ENCODE data around the gene CPNE2. TPM values are rescaled to one million over a fixed set of nuclear protein-coding genes. Genes with fewer than 3 reads are reported as not detected.

The CPNE2 gene
- total and polyA plus RNA-seq, 4 donors = 6.8 to 14.6 (median 11.0) TPM

DNA sequence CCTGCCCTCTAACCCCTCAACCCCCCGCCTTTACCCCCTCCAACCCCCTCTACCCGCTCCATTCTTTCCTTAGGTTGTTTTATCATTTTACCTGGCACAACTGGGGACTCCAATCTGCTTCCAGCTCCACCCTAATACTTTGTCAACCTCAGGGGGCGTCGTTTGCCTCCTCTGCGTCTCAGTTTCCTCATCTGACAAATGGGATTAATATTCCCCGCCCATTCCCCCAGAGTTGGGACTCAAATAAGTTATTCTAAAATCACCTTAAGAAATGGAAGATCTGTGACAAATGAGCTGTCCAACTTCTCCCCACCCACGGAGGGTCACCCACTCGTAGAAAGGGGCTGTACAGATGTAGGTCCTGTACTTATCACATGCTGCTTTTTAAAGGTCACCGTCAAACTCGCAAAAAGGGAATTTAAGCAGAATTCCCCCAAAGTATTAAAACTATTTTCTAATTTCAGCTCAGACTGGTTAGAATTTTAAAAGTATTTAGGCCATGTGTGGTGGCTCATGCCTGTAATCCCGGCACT lies 40.6 kb upstream of the CPNE2 start:
- Histone ChIP-seq H3K36me3 (ENCODE audit: control insufficient read depth in 4 of 4, insufficient read depth in 3 of 4, low read depth in 1 of 4, low read length in 3 of 4) (peaks cover 5 to 16% (median 8%) of the 10 kb centered on the region in 4 donors), H3K9me3 (ENCODE audit: control insufficient read depth in 4 of 4, low read length in 3 of 4) (no peaks in the 10 kb centered on the region)
- DNase-seq (ENCODE audit: low spot score) = no peak

More for the DNA sequence above, 40.6 kb upstream of the CPNE2 start:
- 92% methylated on average over 11 of the region's 11 CpGs for WGBS
- Histone ChIP-seq H3K4me1 (ENCODE audit: control insufficient read depth in 4 of 4, insufficient read depth in 4 of 4, low read length in 3 of 4) (no peaks in the 10 kb centered on the region), H3K27me3 (ENCODE audit: control insufficient read depth in 4 of 4, insufficient read depth in 4 of 4, low read length in 3 of 4) (no peaks in the 10 kb centered on the region), H3K27ac (ENCODE audit: low read depth in 1 of 2, low read length in 2 of 2) (no peak overlapping the region), H3K4me3 (ENCODE audit: low read depth in 1 of 3, low read length in 3 of 3) (no peak overlapping the region), H3K9ac (ENCODE audit: low read depth in 1 of 2, low read length in 2 of 2) (no peak overlapping the region)
- TF ChIP-seq SP1 (IDR thresholded peaks at IDR 0.05) (no peak), TAF1 (conservative IDR thresholded peaks at IDR 0.05) (no peak), RXRA (IDR thresholded peaks at IDR 0.05) (no peak), JUND (IDR thresholded peaks at IDR 0.05) (no peak), HNF4G (IDR thresholded peaks at IDR 0.05) (no peak), FOXA1 (IDR thresholded peaks at IDR 0.05) (no peak), GABPA (IDR thresholded peaks at IDR 0.05 in 1 of 2, conservative IDR thresholded peaks at IDR 0.05 in 1 of 2) (no peak), FOXA2 (IDR thresholded peaks at IDR 0.05) (no peak), RAD21 (IDR thresholded peaks at IDR 0.05) (no peak), HNF4A (conservative IDR thresholded peaks at IDR 0.05) (no peak)
- TF ChIP-seq, protein P1, sequence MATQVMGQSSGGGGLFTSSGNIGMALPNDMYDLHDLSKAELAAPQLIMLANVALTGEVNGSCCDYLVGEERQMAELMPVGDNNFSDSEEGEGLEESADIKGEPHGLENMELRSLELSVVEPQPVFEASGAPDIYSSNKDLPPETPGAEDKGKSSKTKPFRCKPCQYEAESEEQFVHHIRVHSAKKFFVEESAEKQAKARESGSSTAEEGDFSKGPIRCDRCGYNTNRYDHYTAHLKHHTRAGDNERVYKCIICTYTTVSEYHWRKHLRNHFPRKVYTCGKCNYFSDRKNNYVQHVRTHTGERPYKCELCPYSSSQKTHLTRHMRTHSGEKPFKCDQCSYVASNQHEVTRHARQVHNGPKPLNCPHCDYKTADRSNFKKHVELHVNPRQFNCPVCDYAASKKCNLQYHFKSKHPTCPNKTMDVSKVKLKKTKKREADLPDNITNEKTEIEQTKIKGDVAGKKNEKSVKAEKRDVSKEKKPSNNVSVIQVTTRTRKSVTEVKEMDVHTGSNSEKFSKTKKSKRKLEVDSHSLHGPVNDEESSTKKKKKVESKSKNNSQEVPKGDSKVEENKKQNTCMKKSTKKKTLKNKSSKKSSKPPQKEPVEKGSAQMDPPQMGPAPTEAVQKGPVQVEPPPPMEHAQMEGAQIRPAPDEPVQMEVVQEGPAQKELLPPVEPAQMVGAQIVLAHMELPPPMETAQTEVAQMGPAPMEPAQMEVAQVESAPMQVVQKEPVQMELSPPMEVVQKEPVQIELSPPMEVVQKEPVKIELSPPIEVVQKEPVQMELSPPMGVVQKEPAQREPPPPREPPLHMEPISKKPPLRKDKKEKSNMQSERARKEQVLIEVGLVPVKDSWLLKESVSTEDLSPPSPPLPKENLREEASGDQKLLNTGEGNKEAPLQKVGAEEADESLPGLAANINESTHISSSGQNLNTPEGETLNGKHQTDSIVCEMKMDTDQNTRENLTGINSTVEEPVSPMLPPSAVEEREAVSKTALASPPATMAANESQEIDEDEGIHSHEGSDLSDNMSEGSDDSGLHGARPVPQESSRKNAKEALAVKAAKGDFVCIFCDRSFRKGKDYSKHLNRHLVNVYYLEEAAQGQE (IDR thresholded peaks at IDR 0.05) = no peak
- TF ChIP-seq, protein P2, sequence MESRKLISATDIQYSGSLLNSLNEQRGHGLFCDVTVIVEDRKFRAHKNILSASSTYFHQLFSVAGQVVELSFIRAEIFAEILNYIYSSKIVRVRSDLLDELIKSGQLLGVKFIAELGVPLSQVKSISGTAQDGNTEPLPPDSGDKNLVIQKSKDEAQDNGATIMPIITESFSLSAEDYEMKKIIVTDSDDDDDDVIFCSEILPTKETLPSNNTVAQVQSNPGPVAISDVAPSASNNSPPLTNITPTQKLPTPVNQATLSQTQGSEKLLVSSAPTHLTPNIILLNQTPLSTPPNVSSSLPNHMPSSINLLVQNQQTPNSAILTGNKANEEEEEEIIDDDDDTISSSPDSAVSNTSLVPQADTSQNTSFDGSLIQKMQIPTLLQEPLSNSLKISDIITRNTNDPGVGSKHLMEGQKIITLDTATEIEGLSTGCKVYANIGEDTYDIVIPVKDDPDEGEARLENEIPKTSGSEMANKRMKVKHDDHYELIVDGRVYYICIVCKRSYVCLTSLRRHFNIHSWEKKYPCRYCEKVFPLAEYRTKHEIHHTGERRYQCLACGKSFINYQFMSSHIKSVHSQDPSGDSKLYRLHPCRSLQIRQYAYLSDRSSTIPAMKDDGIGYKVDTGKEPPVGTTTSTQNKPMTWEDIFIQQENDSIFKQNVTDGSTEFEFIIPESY (IDR thresholded peaks at IDR 0.05) = no peak
- TF ChIP-seq, protein P3, sequence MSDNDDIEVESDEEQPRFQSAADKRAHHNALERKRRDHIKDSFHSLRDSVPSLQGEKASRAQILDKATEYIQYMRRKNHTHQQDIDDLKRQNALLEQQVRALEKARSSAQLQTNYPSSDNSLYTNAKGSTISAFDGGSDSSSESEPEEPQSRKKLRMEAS (IDR thresholded peaks at IDR 0.05) = no peak
- TF ChIP-seq, protein P4, sequence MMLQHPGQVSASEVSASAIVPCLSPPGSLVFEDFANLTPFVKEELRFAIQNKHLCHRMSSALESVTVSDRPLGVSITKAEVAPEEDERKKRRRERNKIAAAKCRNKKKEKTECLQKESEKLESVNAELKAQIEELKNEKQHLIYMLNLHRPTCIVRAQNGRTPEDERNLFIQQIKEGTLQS (IDR thresholded peaks at IDR 0.05) = no peak
- TF ChIP-seq, protein P5, sequence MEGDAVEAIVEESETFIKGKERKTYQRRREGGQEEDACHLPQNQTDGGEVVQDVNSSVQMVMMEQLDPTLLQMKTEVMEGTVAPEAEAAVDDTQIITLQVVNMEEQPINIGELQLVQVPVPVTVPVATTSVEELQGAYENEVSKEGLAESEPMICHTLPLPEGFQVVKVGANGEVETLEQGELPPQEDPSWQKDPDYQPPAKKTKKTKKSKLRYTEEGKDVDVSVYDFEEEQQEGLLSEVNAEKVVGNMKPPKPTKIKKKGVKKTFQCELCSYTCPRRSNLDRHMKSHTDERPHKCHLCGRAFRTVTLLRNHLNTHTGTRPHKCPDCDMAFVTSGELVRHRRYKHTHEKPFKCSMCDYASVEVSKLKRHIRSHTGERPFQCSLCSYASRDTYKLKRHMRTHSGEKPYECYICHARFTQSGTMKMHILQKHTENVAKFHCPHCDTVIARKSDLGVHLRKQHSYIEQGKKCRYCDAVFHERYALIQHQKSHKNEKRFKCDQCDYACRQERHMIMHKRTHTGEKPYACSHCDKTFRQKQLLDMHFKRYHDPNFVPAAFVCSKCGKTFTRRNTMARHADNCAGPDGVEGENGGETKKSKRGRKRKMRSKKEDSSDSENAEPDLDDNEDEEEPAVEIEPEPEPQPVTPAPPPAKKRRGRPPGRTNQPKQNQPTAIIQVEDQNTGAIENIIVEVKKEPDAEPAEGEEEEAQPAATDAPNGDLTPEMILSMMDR (IDR thresholded peaks at IDR 0.05; ENCODE audit: low read depth, low read length, missing input control) = no peak
